ENCODE data around the gene SANBR.
A peak's percentile ranks its signal among the peaks of the same experiment; 100 is the strongest.

SANBR gene
- 3.1 to 5.7 (median 4.5) reads per million in 3 donors for total RNA-seq

DNA sequence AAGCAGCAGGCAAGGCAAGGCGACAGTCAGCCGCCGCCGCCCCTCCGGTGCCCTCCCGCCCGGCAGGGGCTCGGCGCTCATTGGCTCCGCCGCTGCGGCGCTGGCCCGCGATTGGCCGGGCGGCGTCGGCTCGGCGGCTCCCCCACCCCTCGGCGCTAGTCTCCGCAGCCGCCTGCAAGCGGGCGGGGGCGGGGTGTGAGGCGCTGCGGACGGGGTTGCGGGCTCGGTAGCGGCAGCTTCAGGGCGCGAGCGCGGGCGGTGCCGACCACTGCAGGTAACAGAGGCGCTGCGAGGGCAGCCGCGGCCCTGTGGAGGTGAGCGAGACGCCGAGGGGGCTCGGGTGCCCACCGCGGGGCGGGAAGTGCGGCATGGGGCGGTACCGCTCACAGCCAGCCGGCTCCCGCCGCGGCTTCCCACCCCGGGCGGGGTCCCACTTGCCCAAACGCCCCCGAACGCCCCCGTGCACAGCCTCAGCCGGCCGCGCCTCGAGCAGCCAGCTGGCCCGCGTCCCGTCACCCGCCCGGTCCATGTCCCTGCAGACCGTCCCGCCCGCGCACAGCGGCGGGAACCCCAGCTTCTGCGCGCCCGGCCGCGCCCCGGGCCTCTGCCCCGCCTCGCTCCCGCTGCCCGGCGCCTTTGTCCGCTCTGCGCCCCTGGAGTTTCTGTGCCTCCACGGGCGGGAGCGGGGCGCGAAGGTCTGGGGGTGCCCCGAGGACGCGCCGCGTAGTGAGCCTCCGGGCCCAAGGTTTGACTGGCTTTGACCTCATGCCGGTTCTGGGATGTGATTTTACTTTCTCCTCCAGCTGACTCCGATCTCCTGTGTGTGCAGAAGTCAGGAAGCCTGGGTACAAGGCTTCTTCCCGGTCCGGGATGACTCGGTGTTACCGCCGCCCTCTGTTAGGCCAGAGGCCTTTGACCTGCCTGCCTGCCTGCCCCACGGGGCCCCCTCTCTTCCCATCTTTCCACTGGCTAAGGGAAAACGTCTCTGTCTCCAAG is at the start of gene SANBR:
SANBR (plus strand) TSS at position 158 of the 996 bp plus-strand sequence. CDS start 4,480 bp downstream, outside the sequence.
- Histone ChIP-seq H3K4me3 (ENCODE audit: insufficient read depth, low read depth, low read length, poor library complexity, severe bottlenecking) (peak within 1 kb of the TSS; percentile 58), H3K27me3 (replicated peaks; ENCODE audit: control insufficient read depth, insufficient read depth, low read length, poor library complexity, severe bottlenecking) (no peaks in the 10 kb centered on the region), H3K9me3 (ENCODE audit: control insufficient read depth, low read length) (no peaks in the 10 kb centered on the region), H3K4me1 (ENCODE audit: control insufficient read depth, insufficient read depth, low read length, poor library complexity, severe bottlenecking) (peaks cover 3% of the 10 kb centered on the region), H3K27ac (ENCODE audit: insufficient read depth, low read length, poor library complexity, severe bottlenecking) (peak within 1 kb of the TSS; percentile 32), H3K36me3 (ENCODE audit: control insufficient read depth, insufficient read depth, low read length) (no peaks in the 10 kb centered on the region)
- peak; percentile 76 to 80 (median 76) for DNase-seq

- Histone ChIP-seq H3K4me3 (ENCODE audit: insufficient read depth, low read depth, low read length, poor library complexity, severe bottlenecking) (no peak overlapping the region), H3K4me1 (ENCODE audit: control insufficient read depth, insufficient read depth, low read length, poor library complexity, severe bottlenecking) (peaks cover 10% of the 10 kb centered on the region), H3K36me3 (ENCODE audit: control insufficient read depth, insufficient read depth, low read length) (no peaks in the 10 kb centered on the region), H3K27me3 (replicated peaks; ENCODE audit: control insufficient read depth, insufficient read depth, low read length, poor library complexity, severe bottlenecking) (no peaks in the 10 kb centered on the region), H3K27ac (ENCODE audit: insufficient read depth, low read length, poor library complexity, severe bottlenecking) (no peak overlapping the region), H3K9me3 (ENCODE audit: control insufficient read depth, low read length) (no peaks in the 10 kb centered on the region)
- no peak for DNase-seq
These were observed 49.7 kb upstream of the SANBR start for GRCh38 chr2:61015976-61016375.

DNA sequence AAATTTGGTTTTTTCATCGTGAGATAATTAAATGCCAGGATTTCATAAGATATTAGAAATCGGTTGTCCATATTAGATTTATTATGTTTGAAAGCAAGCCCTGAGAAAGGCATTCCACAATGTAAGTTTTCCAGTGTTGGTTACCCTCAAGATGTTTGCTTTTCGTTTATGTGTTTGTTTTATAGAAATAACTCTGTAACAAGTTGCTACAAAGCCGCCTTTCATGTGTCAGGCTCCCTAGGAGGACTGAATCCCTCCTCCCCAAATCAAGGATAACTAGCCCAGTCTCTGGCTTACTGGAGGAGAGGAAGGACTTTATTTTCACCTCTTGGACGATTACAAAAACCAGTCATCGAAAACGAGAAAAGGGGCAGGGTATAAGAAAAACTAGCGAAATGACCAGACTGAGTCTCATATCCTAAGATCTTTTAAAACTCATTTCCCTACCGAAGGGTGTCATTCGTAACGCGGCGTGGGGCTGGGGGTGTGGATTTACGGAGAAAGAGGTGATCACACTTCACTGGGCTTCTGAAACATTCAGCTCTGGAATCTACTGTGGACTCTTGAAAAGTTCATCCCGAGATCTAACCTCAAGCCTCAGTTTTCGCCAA is 49.2 kb upstream of the SANBR start:
- Histone ChIP-seq H3K36me3 (ENCODE audit: control insufficient read depth, insufficient read depth, low read length) (no peaks in the 10 kb centered on the region), H3K9me3 (ENCODE audit: control insufficient read depth, low read length) (no peaks in the 10 kb centered on the region), H3K27ac (ENCODE audit: insufficient read depth, low read length, poor library complexity, severe bottlenecking) (peak overlapping the region; percentile 77), H3K4me3 (ENCODE audit: insufficient read depth, low read depth, low read length, poor library complexity, severe bottlenecking) (peak overlapping the region; percentile 93), H3K27me3 (replicated peaks; ENCODE audit: control insufficient read depth, insufficient read depth, low read length, poor library complexity, severe bottlenecking) (no peaks in the 10 kb centered on the region), H3K4me1 (ENCODE audit: control insufficient read depth, insufficient read depth, low read length, poor library complexity, severe bottlenecking) (peaks cover 10% of the 10 kb centered on the region)
- no peak for DNase-seq

- peak overlapping the region; percentile 93 for H3K4me3 ChIP-seq (ENCODE audit: insufficient read depth, low read depth, low read length, poor library complexity, severe bottlenecking)
- H3K27ac ChIP-seq (ENCODE audit: insufficient read depth, low read length, poor library complexity, severe bottlenecking): peak overlapping the region; percentile 77
- DNase-seq: peak; percentile 43 to 58 (median 52)
- peaks cover 10% of the 10 kb centered on the region for H3K4me1 ChIP-seq (ENCODE audit: control insufficient read depth, insufficient read depth, low read length, poor library complexity, severe bottlenecking)
- no peaks in the 10 kb centered on the region for H3K27me3 ChIP-seq (replicated peaks; ENCODE audit: control insufficient read depth, insufficient read depth, low read length, poor library complexity, severe bottlenecking)
- H3K9me3 ChIP-seq (ENCODE audit: control insufficient read depth, low read length): no peaks in the 10 kb centered on the region
- no peaks in the 10 kb centered on the region for H3K36me3 ChIP-seq (ENCODE audit: control insufficient read depth, insufficient read depth, low read length)
These were observed 48.6 kb upstream of the SANBR start for GRCh38 chr2:61017003-61017555.

GRCh38 chr2:61017556-61018317 is 47.9 kb upstream of the SANBR start, which contains the start of the genes PEX13 and PUS10:
TSS of gene PEX13 (plus strand) at chr2:61017720. CDS start at chr2:61017760, 40 bp downstream.
TSS of gene PUS10 (minus strand) at chr2:61018255. CDS start at chr2:61011890, 6,365 bp downstream.
- peak within 1 kb of the TSS; percentile 93 for H3K4me3 ChIP-seq (ENCODE audit: insufficient read depth, low read depth, low read length, poor library complexity, severe bottlenecking)
- peaks cover 10% of the 10 kb centered on the region for H3K4me1 ChIP-seq (ENCODE audit: control insufficient read depth, insufficient read depth, low read length, poor library complexity, severe bottlenecking)
- H3K27ac ChIP-seq (ENCODE audit: insufficient read depth, low read length, poor library complexity, severe bottlenecking): peak within 1 kb of the TSS; percentile 77
- no peaks in the 10 kb centered on the region for H3K36me3 ChIP-seq (ENCODE audit: control insufficient read depth, insufficient read depth, low read length)
- H3K9me3 ChIP-seq (ENCODE audit: control insufficient read depth, low read length): no peaks in the 10 kb centered on the region
- H3K27me3 ChIP-seq (replicated peaks; ENCODE audit: control insufficient read depth, insufficient read depth, low read length, poor library complexity, severe bottlenecking): no peaks in the 10 kb centered on the region
- peak; percentile 28 to 54 (median 39) for DNase-seq

GRCh38 chr2:61018318-61018755 is 47.3 kb upstream of the SANBR start:
- Histone ChIP-seq H3K4me3 (ENCODE audit: insufficient read depth, low read depth, low read length, poor library complexity, severe bottlenecking) (peak overlapping the region; percentile 93), H3K9me3 (ENCODE audit: control insufficient read depth, low read length) (no peaks in the 10 kb centered on the region), H3K27ac (ENCODE audit: insufficient read depth, low read length, poor library complexity, severe bottlenecking) (peak overlapping the region; percentile 77), H3K27me3 (replicated peaks; ENCODE audit: control insufficient read depth, insufficient read depth, low read length, poor library complexity, severe bottlenecking) (no peaks in the 10 kb centered on the region), H3K36me3 (ENCODE audit: control insufficient read depth, insufficient read depth, low read length) (no peaks in the 10 kb centered on the region), H3K4me1 (ENCODE audit: control insufficient read depth, insufficient read depth, low read length, poor library complexity, severe bottlenecking) (peaks cover 10% of the 10 kb centered on the region)
- no peak for DNase-seq

GRCh38 chr2:61018798-61019197 is 46.9 kb upstream of the SANBR start:
- H3K9me3 ChIP-seq (ENCODE audit: control insufficient read depth, low read length): no peaks in the 10 kb centered on the region
- H3K36me3 ChIP-seq (ENCODE audit: control insufficient read depth, insufficient read depth, low read length): no peaks in the 10 kb centered on the region
- peaks cover 10% of the 10 kb centered on the region for H3K4me1 ChIP-seq (ENCODE audit: control insufficient read depth, insufficient read depth, low read length, poor library complexity, severe bottlenecking)
- DNase-seq: no peak
- peak overlapping the region; percentile 93 for H3K4me3 ChIP-seq (ENCODE audit: insufficient read depth, low read depth, low read length, poor library complexity, severe bottlenecking)
- no peaks in the 10 kb centered on the region for H3K27me3 ChIP-seq (replicated peaks; ENCODE audit: control insufficient read depth, insufficient read depth, low read length, poor library complexity, severe bottlenecking)
- peak overlapping the region; percentile 77 for H3K27ac ChIP-seq (ENCODE audit: insufficient read depth, low read length, poor library complexity, severe bottlenecking)

- no peak overlapping the region for H3K4me3 ChIP-seq (ENCODE audit: insufficient read depth, low read depth, low read length, poor library complexity, severe bottlenecking)
- H3K36me3 ChIP-seq (ENCODE audit: control insufficient read depth, insufficient read depth, low read length): no peaks in the 10 kb centered on the region
- no peaks in the 10 kb centered on the region for H3K27me3 ChIP-seq (replicated peaks; ENCODE audit: control insufficient read depth, insufficient read depth, low read length, poor library complexity, severe bottlenecking)
- H3K27ac ChIP-seq (ENCODE audit: insufficient read depth, low read length, poor library complexity, severe bottlenecking): no peak overlapping the region
- peaks cover 10% of the 10 kb centered on the region for H3K4me1 ChIP-seq (ENCODE audit: control insufficient read depth, insufficient read depth, low read length, poor library complexity, severe bottlenecking)
- no peaks in the 10 kb centered on the region for H3K9me3 ChIP-seq (ENCODE audit: control insufficient read depth, low read length)
- no peak for DNase-seq
These were observed 44.4 kb upstream of the SANBR start for GRCh38 chr2:61021228-61021660.

GRCh38 chr2:61023670-61024069 is 42.0 kb upstream of the SANBR start:
- DNase-seq: no peak
- Histone ChIP-seq H3K4me3 (ENCODE audit: insufficient read depth, low read depth, low read length, poor library complexity, severe bottlenecking) (no peak overlapping the region), H3K27me3 (replicated peaks; ENCODE audit: control insufficient read depth, insufficient read depth, low read length, poor library complexity, severe bottlenecking) (no peaks in the 10 kb centered on the region), H3K9me3 (ENCODE audit: control insufficient read depth, low read length) (no peaks in the 10 kb centered on the region), H3K27ac (ENCODE audit: insufficient read depth, low read length, poor library complexity, severe bottlenecking) (no peak overlapping the region), H3K36me3 (ENCODE audit: control insufficient read depth, insufficient read depth, low read length) (no peaks in the 10 kb centered on the region), H3K4me1 (ENCODE audit: control insufficient read depth, insufficient read depth, low read length, poor library complexity, severe bottlenecking) (peaks cover 3% of the 10 kb centered on the region)

Data from effector memory CD4-positive, alpha-beta T cell (primary cell).